IMR-90 (cell line): ENCODE results near the gene ANKRD27. TPM values are rescaled to one million over a fixed set of nuclear protein-coding genes. Genes with fewer than 3 reads are reported as not detected.

Experiments
- ATAC-seq: fragments of 200-7000 bp; cut with Tn5 transposase; 2 replicates; pipeline ENCODE4 v1.9.1; 2020; ENCODE audit warnings: low read depth, mild to moderate bottlenecking, moderate library complexity
- BruUV-seq: library from RNA; stranded (reverse); fragments of 400-500 nt; replicated peaks from 2 replicates; lab custom pipeline; 2021; lab: Mats Ljungman, UMichigan
- CTCF ChIA-PET: fragments of 300-600 bp; formaldehyde crosslinking; extraction: SDS; loops from one replicate; lab custom pipeline; 2021; ENCODE audit warnings: antibody characterized with exemption; lab: Yijun Ruan, JAX
- POLR2A ChIA-PET: fragments of 300-600 bp; sonication (Branson Sonifier 250); formaldehyde crosslinking; loops from one replicate; lab custom pipeline; 2022; ENCODE audit warnings: antibody characterized with exemption; ENCODE audit not compliant: unreplicated experiment; lab: Charles Lee
- DNase-seq: peaks from one replicate; pipeline ENCODE4 v3.0.0; 2013
- H2AFZ ChIP-seq: replicated peaks from 2 replicates; pipeline ENCODE3; 2013; ENCODE audit warnings: low read length, mild to moderate bottlenecking; ENCODE audit not compliant: poor library complexity
- H2AK5ac ChIP-seq: 2 replicates; pipeline ENCODE4 v1.6.1; 2013; ENCODE audit warnings: low read depth, low read length, inconsistent platforms
- H2AK9ac ChIP-seq: replicated peaks from 2 replicates; pipeline ENCODE3; 2013; ENCODE audit warnings: mild to moderate bottlenecking, low read depth, low read length, moderate library complexity; ENCODE audit not compliant: poor library complexity
- H2BK120ac ChIP-seq: 2 replicates; pipeline ENCODE4 v1.6.1; 2013; ENCODE audit warnings: low read depth, low read length, inconsistent platforms
- H2BK15ac ChIP-seq: 3 replicates; pipeline ENCODE4 v1.6.1; 2013; ENCODE audit warnings: low read depth, low read length, inconsistent platforms
- H2BK20ac ChIP-seq: 2 replicates; pipeline ENCODE4 v1.6.1; 2013; ENCODE audit warnings: low read depth, mild to moderate bottlenecking, inconsistent platforms, low read length, moderate library complexity
- H2BK5ac ChIP-seq: 2 replicates; pipeline ENCODE4 v1.6.1; 2013; ENCODE audit warnings: mild to moderate bottlenecking, low read depth, low read length, inconsistent platforms; ENCODE audit not compliant: poor library complexity, severe bottlenecking
- H3K14ac ChIP-seq: replicated peaks from 2 replicates; pipeline ENCODE4 v1.6.1; 2013; ENCODE audit warnings: low read depth, low read length, inconsistent platforms
- H3K18ac ChIP-seq: 2 replicates; pipeline ENCODE4 v1.6.1; 2013; ENCODE audit warnings: low read depth, low read length, control low read depth
- H3K23ac ChIP-seq: 2 replicates; pipeline ENCODE4 v1.6.1; 2013; ENCODE audit warnings: low read depth, low read length, inconsistent platforms
- H3K27ac ChIP-seq: 2 replicates; pipeline ENCODE4 v1.5.1; 2013; ENCODE audit warnings: mild to moderate bottlenecking, control low read depth, low read length; ENCODE audit not compliant: insufficient read depth
- H3K27me3 ChIP-seq: 2 replicates; pipeline ENCODE4 v1.6.1; 2013; ENCODE audit warnings: low read length; ENCODE audit not compliant: control insufficient read depth, insufficient read depth
- H3K36me3 ChIP-seq: 2 replicates; pipeline ENCODE4 v1.6.1; 2013; ENCODE audit warnings: low read length, mixed read lengths; ENCODE audit not compliant: control insufficient read depth, insufficient read depth
- H3K4ac ChIP-seq: 2 replicates; pipeline ENCODE4 v1.6.1; 2013; ENCODE audit warnings: low read depth, low read length, inconsistent platforms
- H3K4me1 ChIP-seq: 2 replicates; pipeline ENCODE4 v1.6.1; 2013; ENCODE audit warnings: low read length, mixed read lengths; ENCODE audit not compliant: control insufficient read depth, insufficient read depth
- H3K4me2 ChIP-seq: 2 replicates; pipeline ENCODE4 v1.6.1; 2013; ENCODE audit warnings: low read depth, mild to moderate bottlenecking, control low read depth, low read length, moderate library complexity
- H3K4me3 ChIP-seq: 2 replicates; pipeline ENCODE4 v1.5.1; 2013; ENCODE audit warnings: low read depth, mild to moderate bottlenecking, control low read depth, low read length, moderate library complexity; ENCODE audit not compliant: insufficient read depth
- H3K56ac ChIP-seq: 2 replicates; pipeline ENCODE4 v1.6.1; 2013; ENCODE audit warnings: low read length, inconsistent platforms; ENCODE audit not compliant: insufficient read depth; ENCODE audit errors: extremely low read depth
- H3K79me1 ChIP-seq, 2 experiments: 2 replicates each; pipeline ENCODE4 v1.6.1; 2013; ENCODE audit warnings: low read length in 2 of 2, inconsistent platforms in 1 of 2, low read depth in 1 of 2
- H3K9ac ChIP-seq: 2 replicates; pipeline ENCODE4 v1.6.1; 2013; ENCODE audit warnings: low read depth, low read length, control low read depth
- H3K9me1 ChIP-seq: 2 replicates; pipeline ENCODE4 v1.6.1; 2013; ENCODE audit warnings: low read length, inconsistent platforms; ENCODE audit not compliant: insufficient read depth
- H3K9me3 ChIP-seq: 2 replicates; pipeline ENCODE4 v1.6.1; 2013; ENCODE audit warnings: low read length; ENCODE audit not compliant: control insufficient read depth, insufficient read depth
- H4K20me1 ChIP-seq: 2 replicates; pipeline ENCODE4 v1.6.1; 2013; ENCODE audit warnings: low read length, inconsistent platforms; ENCODE audit not compliant: insufficient read depth
- H4K5ac ChIP-seq: 2 replicates; pipeline ENCODE4 v1.6.1; 2013; ENCODE audit warnings: mild to moderate bottlenecking, low read depth, low read length, control low read depth
- H4K8ac ChIP-seq, 2 experiments: 2 replicates each; pipeline ENCODE4 v1.6.1; 2013; ENCODE audit warnings: low read depth in 2 of 2, low read length in 2 of 2, control low read depth in 1 of 2, inconsistent platforms in 1 of 2
- H4K91ac ChIP-seq: 2 replicates; pipeline ENCODE4 v1.6.1; 2013; ENCODE audit warnings: low read depth, low read length, inconsistent platforms; ENCODE audit not compliant: insufficient read depth
- BHLHE40 ChIP-seq: fragments of 150-350 bp; IDR thresholded peaks from 2 replicates; pipeline ENCODE4 v1.6.1; 2016; ENCODE audit warnings: mild to moderate bottlenecking, low read depth, low read length
- CEBPB ChIP-seq: IDR thresholded peaks from 2 replicates; pipeline ENCODE4 v1.6.1; 2012; ENCODE audit warnings: low read depth, low read length, improper control_type of control experiment
- CHD1 ChIP-seq: IDR thresholded peaks from 2 replicates; pipeline ENCODE4 v1.6.1; 2012; ENCODE audit warnings: low read depth, low read length, improper control_type of control experiment
- FOS ChIP-seq: fragments of 150-350 bp; IDR thresholded peaks from 2 replicates; pipeline ENCODE4 v1.6.1; 2016; ENCODE audit warnings: low read depth, low read length
- MAFK ChIP-seq: IDR thresholded peaks from 2 replicates; pipeline ENCODE4 v1.6.1; 2012; ENCODE audit warnings: low read depth, low read length, improper control_type of control experiment
- MAZ ChIP-seq: IDR thresholded peaks from 2 replicates; pipeline ENCODE4 v1.6.1; 2012; ENCODE audit warnings: low read depth, mild to moderate bottlenecking, low read length, improper control_type of control experiment, moderate library complexity, borderline replicate concordance
- NFE2L2 ChIP-seq: fragments of 150-350 bp; IDR thresholded peaks from 2 replicates; pipeline ENCODE4 v1.6.1; 2016; ENCODE audit warnings: low read depth, mild to moderate bottlenecking, low read length
- RAD21 ChIP-seq: IDR thresholded peaks from 2 replicates; pipeline ENCODE4 v1.6.1; 2012; ENCODE audit warnings: low read length, improper control_type of control experiment
- RCOR1 ChIP-seq: IDR thresholded peaks from 2 replicates; pipeline ENCODE4 v1.6.1; 2012; ENCODE audit warnings: mild to moderate bottlenecking, low read length, improper control_type of control experiment; ENCODE audit not compliant: insufficient replicate concordance
- RFX5 ChIP-seq: IDR thresholded peaks from 2 replicates; pipeline ENCODE4 v1.8.0; 2012; ENCODE audit warnings: low read depth, mild to moderate bottlenecking, low read length, moderate library complexity
- whole genome bisulfite sequencing, 2 experiments: methylation state at CpG; one replicate each; pipeline versions ENCODE4 v1.1.5 to v1.1.7; 2013; ENCODE audit warnings: missing lambda C conversion rate in 2 of 2; ENCODE audit not compliant: insufficient read length in 1 of 2; ENCODE audit errors: extremely low coverage in 2 of 2; 5-methylcytosine and 5-hydroxymethylcytosine counted together
- dilution Hi-C: fragments of 300-500 bp; cut with HindIII; formaldehyde crosslinking; loops from one replicate; pipeline ENCODE4 v1.14.3; 2018; ENCODE audit warnings: low sequenced_read_pairs; ENCODE audit not compliant: unreplicated experiment
- in situ Hi-C: fragments of 300-500 bp; cut with MboI; formaldehyde crosslinking; loops from 3 replicates; pipeline ENCODE4 v1.14.3; 2019; ENCODE audit warnings: low sequenced_read_pairs, inconsistent platforms, mixed read lengths
- intact Hi-C: fragments of 100-400 bp; cut with micrococcal nuclease; formaldehyde crosslinking; loops from 2 replicates; pipeline ENCODE4 v1.10.0; 2022
- polyA plus RNA-seq, 3 experiments: library from polyadenylated mRNA; depleted of rRNA; stranded (reverse); fragments of >200 nt; gene quantifications; 2 replicates each; pipeline ENCODE4 v1.2.3, GENCODE V29; 2012; ENCODE audit warnings: low replicate concordance in 1 of 3
- total RNA-seq: library from RNA; depleted of rRNA; stranded (reverse); fragments of >200 nt; gene quantifications from 2 replicates; pipeline ENCODE4 v1.2.3, GENCODE V29; 2012
- TF ChIP-seq, protein P1 (sequence below): fragments of 150-350 bp; IDR thresholded peaks from 2 replicates; pipeline ENCODE4 v1.6.1; 2016; ENCODE audit warnings: low read depth, mild to moderate bottlenecking, low read length, moderate library complexity, borderline replicate concordance
- TF ChIP-seq, protein P2 (sequence below): conservative IDR thresholded peaks from 2 replicates; pipeline ENCODE4 v1.5.1; 2012; ENCODE audit warnings: mild to moderate bottlenecking, low read depth, low read length, improper control_type of control experiment

The ANKRD27 gene
- total and polyA plus RNA-seq, 2 of the 4 experiments (the other 2 are of a cell fraction): 16.7 to 35.0 TPM

GRCh38 chr19:32637480-32637879 is 37.5 kb downstream of the ANKRD27 start:
- Histone ChIP-seq H3K23ac (no peak overlapping the region), H4K20me1 (no peaks in the 10 kb centered on the region), H3K79me1 (no peaks in the 10 kb centered on the region), H3K9me3 (no peaks in the 10 kb centered on the region), H4K91ac (no peak overlapping the region), H3K56ac (no peak overlapping the region), H3K4ac (no peak overlapping the region), H2BK15ac (no peak overlapping the region), H3K18ac (no peak overlapping the region), H3K9ac (no peak overlapping the region), H3K9me1 (no peaks in the 10 kb centered on the region; the same call in 1 of the 2 replicates), H3K36me3 (peaks cover 47% of the 10 kb centered on the region), H3K27me3 (no peaks in the 10 kb centered on the region), H4K8ac (no peak overlapping the region), H3K27ac (no peak overlapping the region), H2BK120ac (no peak overlapping the region), H3K4me3 (no peak overlapping the region), H3K4me1 (no peaks in the 10 kb centered on the region), H2AFZ (no peak overlapping the region), H2AK9ac (no peak overlapping the region), H3K14ac (no peak overlapping the region), H4K5ac (no peak overlapping the region), H3K4me2 (no peak overlapping the region), H2BK20ac (no peak overlapping the region), H2AK5ac (no peak overlapping the region), H2BK5ac (no peak overlapping the region)
- no peak for DNase-seq
- ChIA-PET CTCF (no interaction called here), POLR2A (no interaction called here)
- 93% methylated on average over 3 of the region's 14 CpGs; no CpG with 5 or more reads in 1 of the 2 experiments for WGBS, 2 experiments
- intact Hi-C loops (no loop called here), dilution Hi-C loops (no loop called here), in situ Hi-C loops (no loop called here)
- no TSS peak for BruUV-seq
- no peak for ATAC-seq
- no peak for TF ChIP-seq RCOR1
- TF ChIP-seq MAZ: no peak
- TF ChIP-seq, protein P1, sequence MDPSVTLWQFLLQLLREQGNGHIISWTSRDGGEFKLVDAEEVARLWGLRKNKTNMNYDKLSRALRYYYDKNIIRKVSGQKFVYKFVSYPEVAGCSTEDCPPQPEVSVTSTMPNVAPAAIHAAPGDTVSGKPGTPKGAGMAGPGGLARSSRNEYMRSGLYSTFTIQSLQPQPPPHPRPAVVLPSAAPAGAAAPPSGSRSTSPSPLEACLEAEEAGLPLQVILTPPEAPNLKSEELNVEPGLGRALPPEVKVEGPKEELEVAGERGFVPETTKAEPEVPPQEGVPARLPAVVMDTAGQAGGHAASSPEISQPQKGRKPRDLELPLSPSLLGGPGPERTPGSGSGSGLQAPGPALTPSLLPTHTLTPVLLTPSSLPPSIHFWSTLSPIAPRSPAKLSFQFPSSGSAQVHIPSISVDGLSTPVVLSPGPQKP: no peak
- TF ChIP-seq MAFK: no peak
- TF ChIP-seq, protein P2, sequence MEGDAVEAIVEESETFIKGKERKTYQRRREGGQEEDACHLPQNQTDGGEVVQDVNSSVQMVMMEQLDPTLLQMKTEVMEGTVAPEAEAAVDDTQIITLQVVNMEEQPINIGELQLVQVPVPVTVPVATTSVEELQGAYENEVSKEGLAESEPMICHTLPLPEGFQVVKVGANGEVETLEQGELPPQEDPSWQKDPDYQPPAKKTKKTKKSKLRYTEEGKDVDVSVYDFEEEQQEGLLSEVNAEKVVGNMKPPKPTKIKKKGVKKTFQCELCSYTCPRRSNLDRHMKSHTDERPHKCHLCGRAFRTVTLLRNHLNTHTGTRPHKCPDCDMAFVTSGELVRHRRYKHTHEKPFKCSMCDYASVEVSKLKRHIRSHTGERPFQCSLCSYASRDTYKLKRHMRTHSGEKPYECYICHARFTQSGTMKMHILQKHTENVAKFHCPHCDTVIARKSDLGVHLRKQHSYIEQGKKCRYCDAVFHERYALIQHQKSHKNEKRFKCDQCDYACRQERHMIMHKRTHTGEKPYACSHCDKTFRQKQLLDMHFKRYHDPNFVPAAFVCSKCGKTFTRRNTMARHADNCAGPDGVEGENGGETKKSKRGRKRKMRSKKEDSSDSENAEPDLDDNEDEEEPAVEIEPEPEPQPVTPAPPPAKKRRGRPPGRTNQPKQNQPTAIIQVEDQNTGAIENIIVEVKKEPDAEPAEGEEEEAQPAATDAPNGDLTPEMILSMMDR: no peak
- no peak for TF ChIP-seq FOS
- no peak for TF ChIP-seq NFE2L2
- no peak for TF ChIP-seq CHD1
- TF ChIP-seq BHLHE40: no peak
- no peak for TF ChIP-seq CEBPB
- TF ChIP-seq RFX5: no peak
- no peak for TF ChIP-seq RAD21
